C4-2B (cell line): ENCODE measurements around the gene PLXDC2.

Source experiments
- CTCF ChIP-seq: fragments of 450-650 bp; conservative IDR thresholded peaks from 2 replicates; pipeline ENCODE4 v1.5.1; 2017; ENCODE audit warnings: mild to moderate bottlenecking
- ZFX ChIP-seq: fragments of 450-650 bp; IDR thresholded peaks from 2 replicates; pipeline ENCODE4 v1.6.1; 2017

DNA sequence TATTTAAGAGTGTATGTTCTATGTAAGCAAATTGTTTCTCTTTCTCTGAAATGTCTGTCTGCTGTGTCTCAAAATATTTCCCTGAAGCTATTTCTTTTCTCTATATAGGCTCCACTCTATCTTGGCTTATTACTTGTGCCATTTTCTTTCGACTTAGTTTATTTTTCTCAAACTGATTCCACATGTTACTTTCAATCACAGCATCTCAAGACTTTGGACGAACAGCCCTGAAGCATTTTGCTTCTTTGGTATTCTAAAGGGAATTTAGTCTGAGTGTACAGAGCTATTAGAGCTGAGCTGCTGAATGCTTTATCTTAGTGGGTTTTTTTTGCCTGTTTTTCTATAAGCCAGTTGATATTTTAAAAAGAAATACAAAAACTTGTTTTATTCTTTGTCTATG is 95.7 kb downstream of the PLXDC2 start:
- TF ChIP-seq CTCF: no peak
- no peak for TF ChIP-seq ZFX
